ENCODE measurements around the gene COQ8A.

- TF ChIP-seq POLR2A (IDR thresholded peaks at IDR 0.05; ENCODE audit: low read depth, low read length) (no peak), POLR2AphosphoS5 (IDR thresholded peaks at IDR 0.05; ENCODE audit: low read depth, low read length) (no peak), POU2F2 (IDR thresholded peaks at IDR 0.05; ENCODE audit: low read depth, low read length) (no peak), SPI1 (IDR thresholded peaks at IDR 0.05; ENCODE audit: low read depth, low read length) (no peak)
These were observed 17.0 kb downstream of the COQ8A start for GRCh38 chr1:226956942-226957713.
